Fibroblast of pulmonary artery (primary cell): ENCODE data around the gene PCDHGA9.

Experiments
- DNase-seq: peaks from one replicate; pipeline ENCODE4 v3.0.0-alpha.2; 2010; ENCODE audit warnings: low read depth
- H3K4me3 ChIP-seq: replicated peaks from 2 replicates; pipeline ENCODE4 v1.5.1; 2011; ENCODE audit warnings: low read depth, mild to moderate bottlenecking, control low read depth, low read length, moderate library complexity
- TF ChIP-seq, protein P1 (sequence below): IDR thresholded peaks from 2 replicates; pipeline ENCODE4 v1.5.1; 2011; ENCODE audit warnings: mild to moderate bottlenecking, control low read depth, low read length, inconsistent platforms; ENCODE audit errors: missing control alignments

PCDHGA9 gene

DNA sequence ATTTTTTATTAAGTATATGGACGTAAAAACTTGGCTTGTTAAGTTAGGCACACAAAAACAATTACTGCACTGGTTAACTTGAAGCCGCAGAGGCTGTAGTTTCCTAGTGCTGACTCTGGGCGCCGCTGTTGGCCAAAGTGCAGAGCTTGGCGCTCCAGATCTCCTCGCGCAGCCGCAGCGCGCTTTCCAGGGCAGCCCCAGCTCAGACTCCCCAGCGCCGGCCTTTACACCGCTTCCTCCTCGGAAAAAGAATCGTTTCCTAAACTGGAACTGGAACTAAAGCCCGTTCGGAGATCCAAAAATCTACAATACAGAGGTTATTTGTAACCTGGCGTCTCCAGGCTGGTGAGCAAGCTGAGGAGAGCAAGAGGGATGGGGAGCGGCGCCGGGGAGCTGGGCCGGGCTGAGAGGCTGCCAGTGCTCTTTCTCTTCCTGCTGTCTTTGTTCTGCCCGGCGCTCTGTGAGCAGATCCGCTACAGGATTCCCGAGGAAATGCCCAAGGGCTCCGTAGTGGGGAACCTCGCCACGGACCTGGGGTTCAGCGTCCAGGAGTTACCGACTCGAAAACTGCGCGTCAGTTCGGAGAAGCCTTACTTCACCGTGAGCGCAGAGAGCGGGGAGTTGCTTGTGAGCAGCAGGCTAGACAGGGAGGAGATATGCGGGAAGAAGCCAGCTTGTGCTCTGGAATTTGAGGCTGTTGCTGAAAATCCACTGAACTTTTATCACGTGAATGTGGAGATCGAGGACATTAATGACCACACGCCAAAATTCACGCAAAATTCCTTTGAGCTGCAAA is 4.6 kb upstream of the PCDHGA9 start, which contains the start of gene PCDHGB5:
Gene PCDHGB5 (plus strand): TSS at position 192 of the 796 bp plus-strand sequence. CDS start 181 bp downstream, at position 373.
- DNase-seq: peak; percentile 78
- H3K4me3 ChIP-seq: peak within 1 kb of the TSS; percentile 50
- TF ChIP-seq, protein P1, sequence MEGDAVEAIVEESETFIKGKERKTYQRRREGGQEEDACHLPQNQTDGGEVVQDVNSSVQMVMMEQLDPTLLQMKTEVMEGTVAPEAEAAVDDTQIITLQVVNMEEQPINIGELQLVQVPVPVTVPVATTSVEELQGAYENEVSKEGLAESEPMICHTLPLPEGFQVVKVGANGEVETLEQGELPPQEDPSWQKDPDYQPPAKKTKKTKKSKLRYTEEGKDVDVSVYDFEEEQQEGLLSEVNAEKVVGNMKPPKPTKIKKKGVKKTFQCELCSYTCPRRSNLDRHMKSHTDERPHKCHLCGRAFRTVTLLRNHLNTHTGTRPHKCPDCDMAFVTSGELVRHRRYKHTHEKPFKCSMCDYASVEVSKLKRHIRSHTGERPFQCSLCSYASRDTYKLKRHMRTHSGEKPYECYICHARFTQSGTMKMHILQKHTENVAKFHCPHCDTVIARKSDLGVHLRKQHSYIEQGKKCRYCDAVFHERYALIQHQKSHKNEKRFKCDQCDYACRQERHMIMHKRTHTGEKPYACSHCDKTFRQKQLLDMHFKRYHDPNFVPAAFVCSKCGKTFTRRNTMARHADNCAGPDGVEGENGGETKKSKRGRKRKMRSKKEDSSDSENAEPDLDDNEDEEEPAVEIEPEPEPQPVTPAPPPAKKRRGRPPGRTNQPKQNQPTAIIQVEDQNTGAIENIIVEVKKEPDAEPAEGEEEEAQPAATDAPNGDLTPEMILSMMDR: peak; percentile 64

DNA sequence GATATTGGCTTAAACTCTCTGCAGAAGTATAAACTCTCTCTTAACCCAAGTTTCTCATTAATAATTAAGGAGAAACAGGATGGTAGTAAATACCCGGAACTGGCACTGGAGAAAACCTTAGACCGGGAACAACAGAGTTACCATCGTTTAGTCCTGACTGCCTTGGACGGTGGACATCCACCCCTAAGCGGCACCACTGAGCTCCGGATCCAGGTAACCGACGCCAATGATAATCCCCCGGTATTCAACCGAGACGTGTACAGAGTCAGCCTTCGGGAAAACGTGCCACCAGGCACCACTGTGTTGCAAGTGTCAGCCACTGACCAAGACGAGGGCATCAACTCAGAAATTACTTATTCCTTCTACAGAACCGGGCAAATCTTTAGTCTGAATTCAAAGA is 4.0 kb upstream of the PCDHGA9 start:
- H3K4me3 ChIP-seq: peak overlapping the region; percentile 28
- TF ChIP-seq, protein P1: no peak
- DNase-seq: no peak

DNA sequence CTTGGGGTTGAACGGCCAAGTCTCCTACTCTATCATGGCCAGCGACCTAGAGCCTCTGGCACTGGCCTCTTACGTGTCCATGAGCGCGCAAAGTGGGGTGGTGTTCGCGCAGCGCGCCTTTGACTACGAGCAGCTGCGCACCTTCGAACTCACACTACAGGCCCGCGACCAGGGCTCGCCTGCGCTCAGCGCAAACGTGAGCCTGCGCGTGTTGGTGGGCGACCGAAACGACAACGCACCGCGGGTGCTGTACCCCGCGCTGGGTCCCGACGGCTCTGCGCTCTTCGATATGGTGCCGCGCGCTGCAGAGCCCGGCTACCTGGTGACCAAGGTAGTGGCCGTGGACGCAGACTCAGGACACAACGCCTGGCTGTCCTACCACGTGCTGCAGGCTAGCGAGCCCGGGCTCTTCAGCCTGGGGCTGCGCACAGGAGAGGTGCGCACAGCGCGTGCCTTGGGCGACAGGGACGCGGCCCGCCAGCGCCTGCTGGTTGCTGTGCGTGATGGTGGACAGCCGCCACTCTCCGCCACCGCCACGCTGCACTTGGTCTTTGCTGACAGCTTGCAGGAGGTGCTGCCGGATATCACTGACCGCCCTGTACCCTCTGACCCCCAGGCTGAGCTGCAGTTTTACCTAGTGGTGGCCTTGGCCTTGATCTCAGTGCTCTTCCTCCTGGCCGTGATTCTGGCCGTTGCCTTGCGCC is 2.9 kb upstream of the PCDHGA9 start:
- TF ChIP-seq, protein P1: no peak
- H3K4me3 ChIP-seq: peak overlapping the region; percentile 12
- DNase-seq: no peak

DNA sequence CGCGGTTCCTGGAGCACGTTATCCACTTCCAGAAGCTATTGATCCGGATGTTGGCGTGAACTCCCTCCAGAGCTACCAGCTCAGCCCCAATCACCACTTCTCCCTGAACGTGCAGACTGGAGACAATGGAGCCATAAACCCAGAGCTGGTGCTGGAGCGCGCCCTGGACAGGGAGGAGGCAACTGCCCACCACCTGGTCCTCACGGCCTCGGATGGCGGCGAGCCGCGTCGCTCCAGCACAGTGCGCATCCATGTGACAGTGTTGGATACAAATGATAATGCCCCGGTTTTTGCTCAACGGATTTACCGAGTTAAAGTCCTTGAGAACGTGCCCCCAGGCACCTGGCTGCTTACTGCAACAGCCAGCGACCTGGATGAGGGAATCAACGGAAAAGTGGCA is 809 bp downstream of the PCDHGA9 start:
- TF ChIP-seq, protein P1: no peak
- DNase-seq: no peak
- no peak overlapping the region for H3K4me3 ChIP-seq

DNA sequence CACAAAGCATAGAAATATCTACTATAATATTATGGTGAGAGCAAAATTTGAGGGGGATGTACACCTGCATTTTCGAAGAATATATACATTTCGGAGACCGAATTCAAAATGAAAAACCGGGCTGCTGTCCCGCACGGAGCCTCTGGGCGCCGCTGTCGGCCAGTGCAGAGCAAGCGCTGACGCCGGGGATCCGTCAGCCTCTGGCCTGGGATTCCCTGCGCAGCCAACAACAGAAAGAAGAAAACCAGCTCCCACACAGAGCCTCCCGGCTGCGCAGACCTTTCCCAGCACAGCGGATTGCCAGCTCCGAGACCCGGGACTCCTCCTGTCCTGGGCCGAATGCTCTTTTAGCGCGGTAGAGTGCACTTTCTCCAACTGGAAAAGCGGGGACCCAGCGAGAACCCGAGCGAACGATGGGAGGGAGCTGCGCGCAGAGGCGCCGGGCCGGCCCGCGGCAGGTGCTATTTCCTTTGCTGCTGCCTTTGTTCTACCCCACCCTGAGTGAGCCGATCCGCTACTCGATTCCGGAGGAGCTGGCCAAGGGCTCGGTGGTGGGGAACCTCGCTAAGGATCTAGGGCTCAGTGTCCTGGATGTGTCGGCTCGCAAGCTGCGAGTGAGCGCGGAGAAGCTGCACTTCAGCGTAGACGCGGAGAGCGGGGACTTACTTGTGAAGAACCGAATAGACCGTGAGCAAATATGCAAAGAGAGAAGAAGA is 5.4 kb downstream of the PCDHGA9 start, which contains the start of gene PCDHGB6:
Gene PCDHGB6 (plus strand): TSS at position 232 of the 716 bp plus-strand sequence. CDS start 182 bp downstream, at position 414.
- TF ChIP-seq, protein P1: peak; percentile 56
- H3K4me3 ChIP-seq: peak within 1 kb of the TSS; percentile 38
- peak; percentile 67 for DNase-seq

DNA sequence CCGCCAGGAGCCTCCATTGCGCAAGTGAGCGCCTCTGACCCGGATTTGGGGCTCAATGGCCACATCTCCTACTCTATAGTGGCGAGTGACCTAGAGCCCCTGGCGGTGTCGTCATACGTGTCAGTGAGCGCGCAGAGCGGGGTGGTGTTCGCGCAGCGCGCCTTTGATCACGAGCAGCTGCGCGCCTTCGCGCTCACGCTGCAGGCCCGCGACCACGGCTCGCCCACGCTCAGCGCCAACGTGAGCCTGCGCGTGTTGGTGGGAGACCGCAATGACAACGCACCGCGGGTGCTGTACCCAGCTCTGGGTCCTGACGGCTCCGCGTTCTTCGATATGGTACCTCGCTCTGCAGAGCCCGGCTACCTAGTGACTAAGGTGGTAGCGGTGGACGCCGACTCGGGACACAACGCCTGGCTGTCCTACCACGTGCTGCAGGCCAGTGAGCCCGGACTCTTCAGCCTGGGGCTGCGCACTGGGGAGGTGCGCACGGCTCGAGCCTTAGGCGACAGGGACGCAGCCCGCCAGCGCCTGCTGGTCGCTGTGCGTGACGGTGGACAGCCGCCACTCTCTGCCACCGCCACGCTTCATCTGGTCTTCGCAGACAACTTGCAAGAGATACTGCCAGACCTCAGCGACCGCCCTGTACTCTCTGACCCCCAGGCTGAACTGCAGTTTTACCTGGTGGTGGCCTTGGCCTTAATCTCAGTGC is 7.2 kb downstream of the PCDHGA9 start:
- DNase-seq: no peak
- TF ChIP-seq, protein P1: no peak
- no peak overlapping the region for H3K4me3 ChIP-seq
